Measurements from ENCODE around the gene TNNT2. TPM values are rescaled to one million over a fixed set of nuclear protein-coding genes. Genes with fewer than 3 reads are reported as not detected.

TNNT2 gene
- total RNA-seq, 2 donors from 2014 or later, result 2.4 to 4.2 TPM

- Histone ChIP-seq H3K4me1 (no peaks in the 10 kb centered on the region), H3K9ac (ENCODE audit: low read depth in 2 of 2, low read length in 2 of 2) (no peak overlapping the region), H3K27me3 (no peaks in the 10 kb centered on the region), H3K36me3 (no peaks in the 10 kb centered on the region), H3K9me3 (no peaks in the 10 kb centered on the region), H3K27ac (no peak overlapping the region), H3K4me3 (no peak overlapping the region)
- no peak for DNase-seq
- intact Hi-C loops (cut with DNase I), result no loop called here
- TF ChIP-seq, protein P1, sequence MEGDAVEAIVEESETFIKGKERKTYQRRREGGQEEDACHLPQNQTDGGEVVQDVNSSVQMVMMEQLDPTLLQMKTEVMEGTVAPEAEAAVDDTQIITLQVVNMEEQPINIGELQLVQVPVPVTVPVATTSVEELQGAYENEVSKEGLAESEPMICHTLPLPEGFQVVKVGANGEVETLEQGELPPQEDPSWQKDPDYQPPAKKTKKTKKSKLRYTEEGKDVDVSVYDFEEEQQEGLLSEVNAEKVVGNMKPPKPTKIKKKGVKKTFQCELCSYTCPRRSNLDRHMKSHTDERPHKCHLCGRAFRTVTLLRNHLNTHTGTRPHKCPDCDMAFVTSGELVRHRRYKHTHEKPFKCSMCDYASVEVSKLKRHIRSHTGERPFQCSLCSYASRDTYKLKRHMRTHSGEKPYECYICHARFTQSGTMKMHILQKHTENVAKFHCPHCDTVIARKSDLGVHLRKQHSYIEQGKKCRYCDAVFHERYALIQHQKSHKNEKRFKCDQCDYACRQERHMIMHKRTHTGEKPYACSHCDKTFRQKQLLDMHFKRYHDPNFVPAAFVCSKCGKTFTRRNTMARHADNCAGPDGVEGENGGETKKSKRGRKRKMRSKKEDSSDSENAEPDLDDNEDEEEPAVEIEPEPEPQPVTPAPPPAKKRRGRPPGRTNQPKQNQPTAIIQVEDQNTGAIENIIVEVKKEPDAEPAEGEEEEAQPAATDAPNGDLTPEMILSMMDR (IDR thresholded peaks at IDR 0.05), result no peak
These were observed 20.3 kb downstream of the TNNT2 start for GRCh38 chr1:201357211-201357610.

DNA sequence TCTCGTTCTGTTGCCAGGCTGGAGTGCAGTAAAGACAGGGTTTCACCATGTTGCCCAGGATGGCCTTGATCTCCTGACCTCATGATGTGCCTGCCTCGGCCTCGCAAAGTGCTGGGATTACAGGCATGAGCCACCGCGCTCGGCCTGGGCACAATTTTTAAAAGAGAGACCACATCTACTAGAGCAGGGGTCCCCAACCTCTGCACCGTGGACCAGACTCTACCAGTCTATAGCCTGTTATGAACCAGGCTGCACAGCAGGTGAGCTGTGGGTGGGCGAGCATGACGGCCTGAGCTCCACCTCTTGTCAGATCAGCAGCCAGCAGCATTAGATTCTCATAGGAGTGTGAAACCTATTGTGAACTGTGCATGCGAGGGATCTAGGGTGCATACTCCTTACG lies 20.8 kb downstream of the TNNT2 start:
- Histone ChIP-seq H3K9ac (ENCODE audit: low read depth in 2 of 2, low read length in 2 of 2) (no peak overlapping the region), H3K4me1 (no peaks in the 10 kb centered on the region), H3K27ac (no peak overlapping the region), H3K4me3 (no peak overlapping the region), H3K27me3 (no peaks in the 10 kb centered on the region), H3K36me3 (no peaks in the 10 kb centered on the region), H3K9me3 (no peaks in the 10 kb centered on the region)
- TF ChIP-seq, protein P1 (IDR thresholded peaks at IDR 0.05), result no peak
- DNase-seq, result no peak
- intact Hi-C loops (cut with DNase I), result no loop called here

DNA sequence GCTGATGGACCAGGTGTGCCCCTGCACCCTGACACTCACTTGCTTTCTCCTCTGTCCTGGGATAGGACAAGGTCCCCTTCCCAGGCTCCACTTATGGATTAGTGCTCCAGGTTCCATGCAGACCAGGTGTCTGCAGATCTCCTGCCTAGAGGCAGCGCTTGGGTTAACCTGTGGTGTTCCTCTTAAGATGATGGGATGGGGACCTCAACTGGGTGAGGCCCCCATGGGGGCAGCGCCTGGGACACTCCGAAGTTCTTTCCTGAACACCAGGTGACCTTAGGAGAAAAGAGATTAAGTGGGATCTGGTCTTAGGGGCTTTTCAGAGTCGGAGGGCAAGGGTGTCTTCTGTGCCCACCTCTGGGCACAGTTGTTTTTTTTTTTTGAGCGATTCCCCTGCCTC lies 21.2 kb downstream of the TNNT2 start:
- intact Hi-C loops (cut with DNase I), result no loop called here
- TF ChIP-seq, protein P1 (IDR thresholded peaks at IDR 0.05), result no peak
- no peak for DNase-seq
- Histone ChIP-seq H3K4me1 (no peaks in the 10 kb centered on the region), H3K9me3 (no peaks in the 10 kb centered on the region), H3K36me3 (no peaks in the 10 kb centered on the region), H3K4me3 (no peak overlapping the region), H3K27ac (no peak overlapping the region), H3K27me3 (no peaks in the 10 kb centered on the region), H3K9ac (ENCODE audit: low read depth in 2 of 2, low read length in 2 of 2) (no peak overlapping the region)

DNA sequence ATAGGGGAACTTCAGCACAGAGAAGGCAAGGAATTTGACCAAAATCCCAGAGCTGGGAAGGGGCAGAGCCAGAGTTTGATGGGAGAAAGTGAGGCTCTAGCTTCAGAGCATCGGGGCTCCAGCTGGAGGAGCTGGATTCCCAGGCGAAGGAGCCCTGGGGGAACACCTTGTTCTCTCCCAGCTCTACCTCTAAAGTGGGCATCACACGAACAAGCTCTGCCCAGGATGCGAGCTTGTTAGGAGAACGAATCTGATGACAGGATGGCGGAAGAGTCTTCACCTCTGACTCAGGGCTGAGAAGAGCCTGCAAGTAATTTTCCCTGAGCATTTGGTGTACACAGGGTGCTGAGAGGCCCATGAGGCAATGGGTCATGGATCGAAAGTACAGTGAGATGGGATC lies 22.0 kb downstream of the TNNT2 start:
- no peak for DNase-seq
- H3K4me3 ChIP-seq, result no peak overlapping the region
- no peaks in the 10 kb centered on the region for H3K36me3 ChIP-seq
- intact Hi-C loops (cut with DNase I), result no loop called here
- no peak overlapping the region for H3K27ac ChIP-seq
- no peaks in the 10 kb centered on the region for H3K4me1 ChIP-seq
- no peaks in the 10 kb centered on the region for H3K27me3 ChIP-seq
- TF ChIP-seq, protein P1 (IDR thresholded peaks at IDR 0.05), result no peak
- H3K9me3 ChIP-seq, result no peaks in the 10 kb centered on the region
- H3K9ac ChIP-seq (ENCODE audit: low read depth in 2 of 2, low read length in 2 of 2), result no peak overlapping the region

GRCh38 chr1:201354901-201355295 lies 22.6 kb downstream of the TNNT2 start:
- no peak overlapping the region for H3K27ac ChIP-seq
- H3K9ac ChIP-seq (ENCODE audit: low read depth in 2 of 2, low read length in 2 of 2), result no peak overlapping the region

More at GRCh38 chr1:201354901-201355295, 22.6 kb downstream of the TNNT2 start:
- no peak overlapping the region for H3K4me3 ChIP-seq
- H3K27me3 ChIP-seq, result no peaks in the 10 kb centered on the region
- no peaks in the 10 kb centered on the region for H3K9me3 ChIP-seq
- TF ChIP-seq, protein P1 (IDR thresholded peaks at IDR 0.05), result no peak
- H3K36me3 ChIP-seq, result no peaks in the 10 kb centered on the region
- DNase-seq, result no peak
- intact Hi-C loops (cut with DNase I), result no loop called here
- no peaks in the 10 kb centered on the region for H3K4me1 ChIP-seq
